Chondrocyte (in vitro differentiated cells): ENCODE measurements around the gene ETV4. TPM values are rescaled to one million over a fixed set of nuclear protein-coding genes. Genes with fewer than 3 reads are reported as not detected.
"Not testable (repeated sequence)": the region's sequence is repeated elsewhere in the genome, so short reads cannot be mapped to it uniquely, and the experiment has no call there.

Source experiments
- DNase-seq: peaks from one replicate; pipeline ENCODE4 v3.0.0; 2021; ENCODE audit warnings: mixed read lengths, low spot score
- H3K27ac Mint-ChIP-seq: one replicate; pipeline ENCODE4 v1.8.0; 2021; ENCODE audit warnings: mild to moderate bottlenecking, moderate library complexity, mixed read lengths; ENCODE audit not compliant: unreplicated experiment
- H3K27me3 Mint-ChIP-seq: 2 replicates; pipeline ENCODE4 v1.8.0; 2021; ENCODE audit warnings: low read depth, mixed read lengths
- H3K36me3 Mint-ChIP-seq: 2 replicates; pipeline ENCODE4 v1.8.0; 2021; ENCODE audit warnings: low read depth, mixed read lengths
- H3K4me1 Mint-ChIP-seq: 2 replicates; pipeline ENCODE4 v1.8.0; 2021; ENCODE audit warnings: low read depth, mild to moderate bottlenecking, mixed read lengths
- H3K4me3 Mint-ChIP-seq: one replicate; pipeline ENCODE4 v1.8.0; 2021; ENCODE audit warnings: mild to moderate bottlenecking, moderate library complexity, mixed read lengths; ENCODE audit not compliant: unreplicated experiment
- H3K9me3 Mint-ChIP-seq: 2 replicates; pipeline ENCODE4 v1.8.0; 2021; ENCODE audit warnings: low read depth, mixed read lengths
- total RNA-seq: library from RNA; stranded (reverse); gene quantifications from 3 replicates; pipeline ENCODE4 v1.2.1, GENCODE V29; 2021
- TF ChIP-seq, protein P1 (sequence below): fragments of 200-600 bp; sonication (generic); IDR thresholded peaks from 2 replicates; pipeline ENCODE4 v1.5.0; 2021; ENCODE audit warnings: antibody characterized with exemption, mild to moderate bottlenecking, moderate library complexity

The ETV4 gene
- total RNA-seq, 1 donor from 2014 or later, result 1.1 TPM

DNA sequence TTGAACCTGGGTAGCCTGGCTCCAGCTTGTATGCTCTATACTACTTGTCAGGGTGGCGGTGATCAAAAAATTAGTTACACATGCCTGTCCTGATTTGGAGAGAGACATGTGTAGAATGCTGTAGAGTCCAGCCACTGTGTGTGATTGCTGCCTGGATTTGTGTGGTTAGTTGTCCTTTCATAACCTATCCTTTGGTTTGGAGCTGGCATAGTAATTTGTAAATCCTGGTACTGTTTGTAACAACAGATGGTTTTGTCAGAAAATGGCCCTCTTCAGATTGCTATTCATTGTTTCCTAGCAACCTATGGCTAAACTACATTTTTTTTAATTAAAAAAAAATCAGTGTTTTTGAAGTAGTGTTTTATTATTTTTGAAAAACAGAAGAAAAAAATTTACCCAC, 30.5 kb downstream of the ETV4 start:
- no peaks in the 10 kb centered on the region for H3K9me3 Mint-ChIP-seq
- TF ChIP-seq, protein P1, sequence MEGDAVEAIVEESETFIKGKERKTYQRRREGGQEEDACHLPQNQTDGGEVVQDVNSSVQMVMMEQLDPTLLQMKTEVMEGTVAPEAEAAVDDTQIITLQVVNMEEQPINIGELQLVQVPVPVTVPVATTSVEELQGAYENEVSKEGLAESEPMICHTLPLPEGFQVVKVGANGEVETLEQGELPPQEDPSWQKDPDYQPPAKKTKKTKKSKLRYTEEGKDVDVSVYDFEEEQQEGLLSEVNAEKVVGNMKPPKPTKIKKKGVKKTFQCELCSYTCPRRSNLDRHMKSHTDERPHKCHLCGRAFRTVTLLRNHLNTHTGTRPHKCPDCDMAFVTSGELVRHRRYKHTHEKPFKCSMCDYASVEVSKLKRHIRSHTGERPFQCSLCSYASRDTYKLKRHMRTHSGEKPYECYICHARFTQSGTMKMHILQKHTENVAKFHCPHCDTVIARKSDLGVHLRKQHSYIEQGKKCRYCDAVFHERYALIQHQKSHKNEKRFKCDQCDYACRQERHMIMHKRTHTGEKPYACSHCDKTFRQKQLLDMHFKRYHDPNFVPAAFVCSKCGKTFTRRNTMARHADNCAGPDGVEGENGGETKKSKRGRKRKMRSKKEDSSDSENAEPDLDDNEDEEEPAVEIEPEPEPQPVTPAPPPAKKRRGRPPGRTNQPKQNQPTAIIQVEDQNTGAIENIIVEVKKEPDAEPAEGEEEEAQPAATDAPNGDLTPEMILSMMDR, result no peak
- H3K4me1 Mint-ChIP-seq, result peaks cover 23% of the 10 kb centered on the region
- no peaks in the 10 kb centered on the region for H3K27me3 Mint-ChIP-seq
- DNase-seq, result no peak
- no peak overlapping the region for H3K4me3 Mint-ChIP-seq
- no peak overlapping the region for H3K27ac Mint-ChIP-seq
- H3K36me3 Mint-ChIP-seq, result peaks cover 23% of the 10 kb centered on the region

DNA sequence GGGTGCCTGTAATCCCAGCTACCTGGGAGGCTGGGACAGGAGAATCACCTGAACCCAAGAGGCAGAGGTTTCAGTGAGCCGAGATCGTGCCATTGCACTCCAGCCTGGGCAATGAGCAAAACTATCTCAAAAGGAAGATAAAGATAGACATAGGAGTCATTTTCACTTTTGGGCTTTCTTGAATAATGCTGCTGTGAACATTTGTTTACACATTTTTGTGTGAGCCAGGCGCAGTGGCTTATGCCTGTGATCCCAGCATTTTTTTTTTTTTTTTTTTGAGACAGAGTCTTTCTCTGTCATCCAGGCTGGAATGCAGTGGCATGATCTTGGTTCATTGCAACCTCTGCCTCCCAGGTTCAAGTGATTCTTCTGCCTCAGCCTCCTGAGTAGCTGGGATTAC, 34.9 kb downstream of the ETV4 start:
- not testable (repeated sequence) for H3K27ac Mint-ChIP-seq, H3K4me3 Mint-ChIP-seq, H3K9me3 Mint-ChIP-seq, H3K27me3 Mint-ChIP-seq, H3K4me1 Mint-ChIP-seq, DNase-seq
- peaks cover 30% of the 10 kb centered on the region for H3K36me3 Mint-ChIP-seq

DNA sequence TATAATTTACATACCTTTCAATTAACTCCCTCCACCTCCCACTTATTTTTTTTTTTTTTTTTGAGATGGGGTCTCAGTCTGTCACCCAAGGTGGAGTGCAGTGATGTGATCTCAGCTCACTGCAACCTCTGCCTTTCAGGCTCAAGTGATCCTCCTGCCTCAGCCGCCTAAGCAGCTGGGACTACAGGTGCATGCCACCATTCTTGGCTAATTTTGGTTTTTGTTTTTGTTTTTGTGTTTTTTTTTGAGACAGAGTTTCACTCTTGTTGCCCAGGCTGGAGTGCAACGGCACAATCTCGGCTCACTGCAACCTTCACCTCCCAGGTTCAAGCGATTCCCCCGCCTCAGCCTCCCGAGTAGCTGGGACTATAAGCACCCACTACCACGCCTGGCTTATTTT, 36.7 kb downstream of the ETV4 start:
- not testable (repeated sequence) for H3K4me1 Mint-ChIP-seq, DNase-seq, H3K4me3 Mint-ChIP-seq, H3K27ac Mint-ChIP-seq, H3K9me3 Mint-ChIP-seq, H3K27me3 Mint-ChIP-seq
- H3K36me3 Mint-ChIP-seq, result peaks cover 36% of the 10 kb centered on the region

DNA sequence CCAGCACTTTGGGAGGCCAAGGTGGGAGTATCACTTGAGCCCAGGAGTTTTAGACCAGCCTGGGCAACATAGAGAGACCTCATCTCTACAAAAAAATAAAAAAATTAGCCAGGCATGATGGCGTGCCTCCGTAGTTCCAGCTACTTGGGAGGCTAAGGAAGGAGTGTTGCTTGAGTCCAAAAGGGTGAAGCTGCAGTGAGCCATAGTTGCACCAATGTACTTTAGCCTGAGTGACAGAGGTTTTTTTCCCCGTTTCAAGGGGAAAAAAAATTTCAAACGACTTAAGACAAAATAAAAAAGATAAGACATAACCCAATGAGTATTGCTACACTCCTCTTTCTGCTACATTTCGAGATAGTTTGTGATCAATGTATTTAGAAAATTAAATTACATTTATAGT, 55.5 kb downstream of the ETV4 start:
- Mint-ChIP-seq H3K4me3 (no peak overlapping the region), H3K36me3 (peaks cover 23% of the 10 kb centered on the region), H3K27ac (no peak overlapping the region), H3K27me3 (no peaks in the 10 kb centered on the region), H3K4me1 (no peaks in the 10 kb centered on the region), H3K9me3 (no peaks in the 10 kb centered on the region)
- DNase-seq, result no peak
- TF ChIP-seq, protein P1, result no peak

DNA sequence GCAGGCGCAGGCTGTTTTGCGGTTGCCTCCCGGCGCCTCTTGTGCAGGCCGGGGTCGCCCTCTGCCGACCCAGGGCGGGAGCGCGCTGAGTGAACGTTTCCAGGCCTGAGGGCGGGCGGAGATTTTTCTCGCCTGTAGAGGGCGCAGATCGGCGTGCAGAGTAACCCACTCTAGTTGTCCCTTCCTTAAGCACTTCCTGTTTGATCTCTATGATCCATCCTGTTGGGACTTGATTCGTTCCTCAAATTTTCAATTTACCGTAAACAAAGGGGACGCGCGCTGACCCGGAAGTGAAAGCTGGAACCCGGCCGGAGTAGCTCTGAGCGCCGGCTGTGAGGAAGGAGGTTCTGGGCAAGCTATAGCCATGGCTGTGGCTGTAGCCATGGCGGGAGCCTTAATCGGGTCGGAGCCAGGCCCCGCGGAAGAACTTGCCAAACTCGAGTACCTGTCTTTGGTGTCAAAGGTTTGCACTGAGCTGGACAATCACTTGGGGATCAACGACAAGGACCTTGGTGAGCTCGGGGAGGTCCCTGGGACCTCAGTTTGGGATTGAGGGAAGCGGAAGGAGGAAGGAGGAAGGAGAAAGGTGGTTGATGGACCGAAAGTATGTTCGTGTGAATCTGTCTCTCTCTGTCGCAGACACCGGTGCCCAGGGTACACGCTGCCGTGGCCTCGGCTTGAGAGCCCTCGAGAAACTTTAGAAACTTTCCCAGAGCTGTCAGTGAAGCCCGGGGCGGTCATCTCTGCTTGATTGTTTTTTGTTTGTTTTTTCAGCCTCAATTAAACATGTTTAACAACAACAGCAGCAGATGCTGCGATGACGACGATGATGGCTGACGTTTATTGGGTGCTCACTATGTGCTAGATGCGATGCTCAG, 62.2 kb downstream of the ETV4 start, which contains the start of gene DHX8:
Gene DHX8, plus strand, starts transcription at position 302 of the 878 bp plus-strand sequence. Its CDS starts 63 bp downstream, at position 365.
- H3K36me3 Mint-ChIP-seq, result no peaks in the 10 kb centered on the region
- peak within 1 kb of the TSS; percentile 100 for H3K4me3 Mint-ChIP-seq
- peak within 1 kb of the TSS; percentile 93 for H3K27ac Mint-ChIP-seq
- peak; percentile 97 for DNase-seq
- H3K4me1 Mint-ChIP-seq, result peaks cover 26% of the 10 kb centered on the region
- TF ChIP-seq, protein P1, result peak; percentile 100
- H3K27me3 Mint-ChIP-seq, result no peaks in the 10 kb centered on the region
- no peaks in the 10 kb centered on the region for H3K9me3 Mint-ChIP-seq

DNA sequence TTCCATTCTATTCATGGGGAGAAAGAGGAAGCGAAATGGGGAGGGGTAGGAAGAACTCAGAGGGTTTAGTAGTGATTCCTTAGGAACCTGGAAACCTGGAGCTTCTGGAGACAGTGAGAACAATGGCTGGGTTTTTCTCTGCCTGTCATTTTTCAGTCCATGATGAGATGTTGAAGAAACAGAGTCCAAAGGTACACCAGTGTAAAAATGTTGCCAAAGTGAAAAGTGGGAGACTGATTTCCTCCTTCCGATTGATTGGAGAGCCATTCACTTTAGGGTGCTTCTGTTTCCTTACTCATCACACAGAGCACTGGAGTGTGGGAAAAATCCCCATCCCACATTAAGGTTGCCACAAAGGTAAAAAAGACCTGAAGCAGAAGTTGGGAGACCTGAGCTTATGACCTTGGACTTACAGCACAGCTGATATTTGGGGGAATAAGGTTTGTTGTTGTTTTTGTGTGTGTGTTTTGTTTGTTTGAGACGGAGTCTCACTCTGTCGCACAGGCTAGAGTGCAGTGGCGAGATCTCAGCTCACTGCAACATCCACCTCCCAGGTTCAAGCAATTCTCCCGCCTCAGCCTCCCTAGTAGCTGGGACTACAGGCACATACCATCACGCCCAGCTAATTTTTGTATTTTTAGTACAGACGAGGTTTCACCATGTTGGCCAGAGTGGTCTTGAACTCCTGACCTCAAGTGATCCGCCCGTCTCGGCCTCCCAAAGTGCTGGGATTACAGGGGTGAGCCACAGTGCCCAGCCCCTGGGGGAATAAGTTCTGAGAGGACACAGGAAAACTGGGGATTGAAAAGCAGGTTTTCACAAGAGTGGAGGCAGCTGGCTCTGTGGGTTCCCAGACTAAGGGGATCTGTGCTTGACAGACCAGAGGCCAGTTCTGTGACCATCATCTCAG, 63.8 kb downstream of the ETV4 start:
- Mint-ChIP-seq H3K27ac (no peak overlapping the region), H3K4me3 (no peak overlapping the region)
- DNase-seq, result no peak

More for the DNA sequence above, 63.8 kb downstream of the ETV4 start:
- Mint-ChIP-seq H3K9me3 (no peaks in the 10 kb centered on the region), H3K36me3 (no peaks in the 10 kb centered on the region), H3K27me3 (no peaks in the 10 kb centered on the region), H3K4me1 (peaks cover 26% of the 10 kb centered on the region)
- TF ChIP-seq, protein P1, result no peak
